ENCODE measurements around the gene PPY. TPM values are rescaled to one million over a fixed set of nuclear protein-coding genes. Genes with fewer than 3 reads are reported as not detected.

Gene PPY
- total RNA-seq, 1 experiment from 2014 or later, result not detected

DNA sequence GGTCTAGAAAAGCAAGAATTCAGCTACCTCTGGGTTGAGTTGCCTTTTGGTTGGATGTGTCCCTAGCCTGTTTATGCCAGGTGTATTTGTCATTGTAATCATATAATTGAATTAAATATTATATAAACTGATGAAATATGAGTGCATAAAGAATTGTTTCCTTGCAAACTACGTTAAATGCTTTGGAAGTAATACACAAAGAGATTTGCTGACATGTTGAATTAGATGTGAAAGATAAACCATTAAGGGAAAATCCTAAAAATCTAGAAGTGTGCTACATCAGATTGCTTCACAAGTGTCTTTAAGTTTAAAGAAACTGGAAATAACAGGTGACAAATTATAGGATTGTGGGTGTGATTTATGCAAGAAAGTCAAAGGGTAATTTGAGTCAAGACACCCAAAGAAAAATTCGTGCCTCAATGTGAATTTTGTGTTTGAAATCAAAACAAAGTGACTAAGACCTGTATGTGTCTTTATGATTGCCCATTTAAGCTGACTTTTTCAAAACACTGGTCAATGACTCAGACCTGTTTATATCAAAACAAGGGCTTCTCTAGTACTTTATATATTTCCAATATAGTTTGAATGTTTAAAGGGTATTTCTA, 16.6 kb upstream of the PPY start:
- ChIA-PET POLR2A (no interaction called here), CTCF (interaction anchor here (1.5 to 3.6 kb wide), 3 partner anchors 15 to 35 kb away, joined by 5 to 28 read pairs (median 13); no protein-coding TSS in a partner anchor)
- Mint-ChIP-seq H3K9me3 (no peaks in the 10 kb centered on the region), H3K27ac (no peak overlapping the region), H3K27me3 (ENCODE audit: low read depth) (peaks cover 19% of the 10 kb centered on the region), H3K36me3 (no peaks in the 10 kb centered on the region), H3K4me3 (no peak overlapping the region), H3K4me1 (no peaks in the 10 kb centered on the region)
- DNase-seq (ENCODE audit: low spot score) (no peak), ATAC-seq (no peak)
- no peak for TF ChIP-seq ZNF219 (CRISPR knock-in tag; IDR thresholded peaks at IDR 0.05; ENCODE audit: borderline replicate concordance)
- TF ChIP-seq, protein P1, sequence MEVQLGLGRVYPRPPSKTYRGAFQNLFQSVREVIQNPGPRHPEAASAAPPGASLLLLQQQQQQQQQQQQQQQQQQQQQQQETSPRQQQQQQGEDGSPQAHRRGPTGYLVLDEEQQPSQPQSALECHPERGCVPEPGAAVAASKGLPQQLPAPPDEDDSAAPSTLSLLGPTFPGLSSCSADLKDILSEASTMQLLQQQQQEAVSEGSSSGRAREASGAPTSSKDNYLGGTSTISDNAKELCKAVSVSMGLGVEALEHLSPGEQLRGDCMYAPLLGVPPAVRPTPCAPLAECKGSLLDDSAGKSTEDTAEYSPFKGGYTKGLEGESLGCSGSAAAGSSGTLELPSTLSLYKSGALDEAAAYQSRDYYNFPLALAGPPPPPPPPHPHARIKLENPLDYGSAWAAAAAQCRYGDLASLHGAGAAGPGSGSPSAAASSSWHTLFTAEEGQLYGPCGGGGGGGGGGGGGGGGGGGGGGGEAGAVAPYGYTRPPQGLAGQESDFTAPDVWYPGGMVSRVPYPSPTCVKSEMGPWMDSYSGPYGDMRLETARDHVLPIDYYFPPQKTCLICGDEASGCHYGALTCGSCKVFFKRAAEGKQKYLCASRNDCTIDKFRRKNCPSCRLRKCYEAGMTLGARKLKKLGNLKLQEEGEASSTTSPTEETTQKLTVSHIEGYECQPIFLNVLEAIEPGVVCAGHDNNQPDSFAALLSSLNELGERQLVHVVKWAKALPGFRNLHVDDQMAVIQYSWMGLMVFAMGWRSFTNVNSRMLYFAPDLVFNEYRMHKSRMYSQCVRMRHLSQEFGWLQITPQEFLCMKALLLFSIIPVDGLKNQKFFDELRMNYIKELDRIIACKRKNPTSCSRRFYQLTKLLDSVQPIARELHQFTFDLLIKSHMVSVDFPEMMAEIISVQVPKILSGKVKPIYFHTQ (CRISPR knock-in tag; IDR thresholded peaks at IDR 0.05), result no peak
- no peak for TF ChIP-seq TEAD4 (CRISPR knock-in tag; IDR thresholded peaks at IDR 0.05)
- TF ChIP-seq, protein P2, sequence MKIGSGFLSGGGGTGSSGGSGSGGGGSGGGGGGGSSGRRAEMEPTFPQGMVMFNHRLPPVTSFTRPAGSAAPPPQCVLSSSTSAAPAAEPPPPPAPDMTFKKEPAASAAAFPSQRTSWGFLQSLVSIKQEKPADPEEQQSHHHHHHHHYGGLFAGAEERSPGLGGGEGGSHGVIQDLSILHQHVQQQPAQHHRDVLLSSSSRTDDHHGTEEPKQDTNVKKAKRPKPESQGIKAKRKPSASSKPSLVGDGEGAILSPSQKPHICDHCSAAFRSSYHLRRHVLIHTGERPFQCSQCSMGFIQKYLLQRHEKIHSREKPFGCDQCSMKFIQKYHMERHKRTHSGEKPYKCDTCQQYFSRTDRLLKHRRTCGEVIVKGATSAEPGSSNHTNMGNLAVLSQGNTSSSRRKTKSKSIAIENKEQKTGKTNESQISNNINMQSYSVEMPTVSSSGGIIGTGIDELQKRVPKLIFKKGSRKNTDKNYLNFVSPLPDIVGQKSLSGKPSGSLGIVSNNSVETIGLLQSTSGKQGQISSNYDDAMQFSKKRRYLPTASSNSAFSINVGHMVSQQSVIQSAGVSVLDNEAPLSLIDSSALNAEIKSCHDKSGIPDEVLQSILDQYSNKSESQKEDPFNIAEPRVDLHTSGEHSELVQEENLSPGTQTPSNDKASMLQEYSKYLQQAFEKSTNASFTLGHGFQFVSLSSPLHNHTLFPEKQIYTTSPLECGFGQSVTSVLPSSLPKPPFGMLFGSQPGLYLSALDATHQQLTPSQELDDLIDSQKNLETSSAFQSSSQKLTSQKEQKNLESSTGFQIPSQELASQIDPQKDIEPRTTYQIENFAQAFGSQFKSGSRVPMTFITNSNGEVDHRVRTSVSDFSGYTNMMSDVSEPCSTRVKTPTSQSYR (CRISPR knock-in tag; IDR thresholded peaks at IDR 0.05), result no peak
- no peak for TF ChIP-seq EMX1 (CRISPR knock-in tag; IDR thresholded peaks at IDR 0.05)
- TF ChIP-seq, protein P3, sequence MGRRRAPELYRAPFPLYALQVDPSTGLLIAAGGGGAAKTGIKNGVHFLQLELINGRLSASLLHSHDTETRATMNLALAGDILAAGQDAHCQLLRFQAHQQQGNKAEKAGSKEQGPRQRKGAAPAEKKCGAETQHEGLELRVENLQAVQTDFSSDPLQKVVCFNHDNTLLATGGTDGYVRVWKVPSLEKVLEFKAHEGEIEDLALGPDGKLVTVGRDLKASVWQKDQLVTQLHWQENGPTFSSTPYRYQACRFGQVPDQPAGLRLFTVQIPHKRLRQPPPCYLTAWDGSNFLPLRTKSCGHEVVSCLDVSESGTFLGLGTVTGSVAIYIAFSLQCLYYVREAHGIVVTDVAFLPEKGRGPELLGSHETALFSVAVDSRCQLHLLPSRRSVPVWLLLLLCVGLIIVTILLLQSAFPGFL (CRISPR knock-in tag; IDR thresholded peaks at IDR 0.05; ENCODE audit: borderline replicate concordance), result no peak
- TF ChIP-seq, protein P4, sequence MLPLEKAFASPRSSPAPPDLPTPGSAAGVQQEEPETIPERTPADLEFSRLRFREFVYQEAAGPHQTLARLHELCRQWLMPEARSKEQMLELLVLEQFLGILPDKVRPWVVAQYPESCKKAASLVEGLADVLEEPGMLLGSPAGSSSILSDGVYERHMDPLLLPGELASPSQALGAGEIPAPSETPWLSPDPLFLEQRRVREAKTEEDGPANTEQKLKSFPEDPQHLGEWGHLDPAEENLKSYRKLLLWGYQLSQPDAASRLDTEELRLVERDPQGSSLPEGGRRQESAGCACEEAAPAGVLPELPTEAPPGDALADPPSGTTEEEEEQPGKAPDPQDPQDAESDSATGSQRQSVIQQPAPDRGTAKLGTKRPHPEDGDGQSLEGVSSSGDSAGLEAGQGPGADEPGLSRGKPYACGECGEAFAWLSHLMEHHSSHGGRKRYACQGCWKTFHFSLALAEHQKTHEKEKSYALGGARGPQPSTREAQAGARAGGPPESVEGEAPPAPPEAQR (CRISPR knock-in tag; IDR thresholded peaks at IDR 0.05), result no peak
- TF ChIP-seq SMAD4 (CRISPR knock-in tag; IDR thresholded peaks at IDR 0.05), result no peak
- no peak for TF ChIP-seq JUN (CRISPR knock-in tag; IDR thresholded peaks at IDR 0.05)
- TF ChIP-seq, protein P5, sequence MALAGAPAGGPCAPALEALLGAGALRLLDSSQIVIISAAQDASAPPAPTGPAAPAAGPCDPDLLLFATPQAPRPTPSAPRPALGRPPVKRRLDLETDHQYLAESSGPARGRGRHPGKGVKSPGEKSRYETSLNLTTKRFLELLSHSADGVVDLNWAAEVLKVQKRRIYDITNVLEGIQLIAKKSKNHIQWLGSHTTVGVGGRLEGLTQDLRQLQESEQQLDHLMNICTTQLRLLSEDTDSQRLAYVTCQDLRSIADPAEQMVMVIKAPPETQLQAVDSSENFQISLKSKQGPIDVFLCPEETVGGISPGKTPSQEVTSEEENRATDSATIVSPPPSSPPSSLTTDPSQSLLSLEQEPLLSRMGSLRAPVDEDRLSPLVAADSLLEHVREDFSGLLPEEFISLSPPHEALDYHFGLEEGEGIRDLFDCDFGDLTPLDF (CRISPR knock-in tag; IDR thresholded peaks at IDR 0.05), result no peak

DNA sequence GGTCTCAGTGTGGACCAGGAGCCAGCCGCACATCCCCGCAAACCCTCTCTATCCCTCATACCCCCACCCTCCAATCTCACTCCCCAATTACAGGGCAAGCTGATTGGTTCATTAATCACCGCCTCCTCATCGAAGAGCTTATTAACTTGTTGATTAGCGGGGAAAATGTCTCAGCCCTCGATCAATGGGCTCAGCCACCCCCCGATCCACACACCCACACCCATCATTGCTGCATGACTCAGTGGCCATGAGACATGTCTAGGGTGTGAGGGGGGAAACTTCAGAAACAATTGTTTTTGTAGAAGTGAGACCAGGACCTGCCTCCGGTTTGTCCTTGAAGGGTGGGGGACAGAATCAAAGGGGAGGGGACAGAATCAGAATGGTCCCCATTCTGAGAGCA, 13.9 kb upstream of the PPY start:
- Mint-ChIP-seq H3K9me3 (no peaks in the 10 kb centered on the region), H3K27me3 (ENCODE audit: low read depth) (peaks cover 40% of the 10 kb centered on the region), H3K4me1 (peaks cover 11% of the 10 kb centered on the region), H3K27ac (no peak overlapping the region), H3K36me3 (no peaks in the 10 kb centered on the region), H3K4me3 (no peak overlapping the region)
- ChIA-PET CTCF (no interaction called here), POLR2A (no interaction called here)
- DNase-seq (ENCODE audit: low spot score) (no peak), ATAC-seq (no peak)
- TF ChIP-seq, protein P6, sequence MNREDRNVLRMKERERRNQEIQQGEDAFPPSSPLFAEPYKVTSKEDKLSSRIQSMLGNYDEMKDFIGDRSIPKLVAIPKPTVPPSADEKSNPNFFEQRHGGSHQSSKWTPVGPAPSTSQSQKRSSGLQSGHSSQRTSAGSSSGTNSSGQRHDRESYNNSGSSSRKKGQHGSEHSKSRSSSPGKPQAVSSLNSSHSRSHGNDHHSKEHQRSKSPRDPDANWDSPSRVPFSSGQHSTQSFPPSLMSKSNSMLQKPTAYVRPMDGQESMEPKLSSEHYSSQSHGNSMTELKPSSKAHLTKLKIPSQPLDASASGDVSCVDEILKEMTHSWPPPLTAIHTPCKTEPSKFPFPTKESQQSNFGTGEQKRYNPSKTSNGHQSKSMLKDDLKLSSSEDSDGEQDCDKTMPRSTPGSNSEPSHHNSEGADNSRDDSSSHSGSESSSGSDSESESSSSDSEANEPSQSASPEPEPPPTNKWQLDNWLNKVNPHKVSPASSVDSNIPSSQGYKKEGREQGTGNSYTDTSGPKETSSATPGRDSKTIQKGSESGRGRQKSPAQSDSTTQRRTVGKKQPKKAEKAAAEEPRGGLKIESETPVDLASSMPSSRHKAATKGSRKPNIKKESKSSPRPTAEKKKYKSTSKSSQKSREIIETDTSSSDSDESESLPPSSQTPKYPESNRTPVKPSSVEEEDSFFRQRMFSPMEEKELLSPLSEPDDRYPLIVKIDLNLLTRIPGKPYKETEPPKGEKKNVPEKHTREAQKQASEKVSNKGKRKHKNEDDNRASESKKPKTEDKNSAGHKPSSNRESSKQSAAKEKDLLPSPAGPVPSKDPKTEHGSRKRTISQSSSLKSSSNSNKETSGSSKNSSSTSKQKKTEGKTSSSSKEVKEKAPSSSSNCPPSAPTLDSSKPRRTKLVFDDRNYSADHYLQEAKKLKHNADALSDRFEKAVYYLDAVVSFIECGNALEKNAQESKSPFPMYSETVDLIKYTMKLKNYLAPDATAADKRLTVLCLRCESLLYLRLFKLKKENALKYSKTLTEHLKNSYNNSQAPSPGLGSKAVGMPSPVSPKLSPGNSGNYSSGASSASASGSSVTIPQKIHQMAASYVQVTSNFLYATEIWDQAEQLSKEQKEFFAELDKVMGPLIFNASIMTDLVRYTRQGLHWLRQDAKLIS (CRISPR knock-in tag; IDR thresholded peaks at IDR 0.05; ENCODE audit: borderline replicate concordance), result no peak
- no peak for TF ChIP-seq ELF4 (CRISPR knock-in tag; IDR thresholded peaks at IDR 0.05; ENCODE audit: low read depth)
- TF ChIP-seq GRHL2 (CRISPR knock-in tag; IDR thresholded peaks at IDR 0.05; ENCODE audit: insufficient replicate concordance, severe bottlenecking), result no peak
- TF ChIP-seq, protein P7, sequence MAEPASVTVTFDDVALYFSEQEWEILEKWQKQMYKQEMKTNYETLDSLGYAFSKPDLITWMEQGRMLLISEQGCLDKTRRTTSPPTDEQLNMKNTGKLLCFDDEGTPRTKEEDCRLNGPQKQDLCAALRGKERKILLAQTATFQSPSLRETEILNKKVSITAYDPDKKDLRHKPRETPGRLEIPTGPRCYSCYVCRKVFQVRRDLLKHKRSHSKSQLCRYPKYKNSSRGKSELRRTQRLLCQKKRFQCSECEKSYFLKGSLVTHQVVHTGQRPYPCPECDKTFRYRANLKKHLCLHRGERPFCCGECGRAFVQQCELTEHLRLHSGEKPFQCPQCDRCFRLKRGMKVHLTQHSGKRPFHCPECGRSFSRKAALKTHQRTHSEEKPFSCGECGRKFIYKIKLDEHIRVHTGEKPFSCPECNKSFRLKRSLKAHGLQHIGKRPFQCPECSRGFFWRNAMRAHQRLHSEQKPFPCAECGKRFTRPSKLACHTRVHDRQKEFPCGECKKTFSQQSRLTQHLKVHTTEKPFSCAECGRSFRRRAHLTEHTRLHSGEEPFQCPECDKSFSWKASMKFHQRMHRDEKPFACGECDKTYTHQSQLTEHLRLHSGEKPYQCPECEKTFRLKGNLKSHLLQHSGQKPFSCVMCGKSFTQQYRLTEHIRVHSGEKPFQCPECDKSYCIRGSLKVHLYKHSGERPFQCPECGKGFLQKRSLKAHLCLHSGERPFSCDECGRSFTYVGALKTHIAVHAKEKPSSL (CRISPR knock-in tag; conservative IDR thresholded peaks at IDR 0.05), result no peak
- no peak for TF ChIP-seq NR1H2 (CRISPR knock-in tag; IDR thresholded peaks at IDR 0.05)
- TF ChIP-seq, protein P8, sequence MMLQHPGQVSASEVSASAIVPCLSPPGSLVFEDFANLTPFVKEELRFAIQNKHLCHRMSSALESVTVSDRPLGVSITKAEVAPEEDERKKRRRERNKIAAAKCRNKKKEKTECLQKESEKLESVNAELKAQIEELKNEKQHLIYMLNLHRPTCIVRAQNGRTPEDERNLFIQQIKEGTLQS (CRISPR knock-in tag; conservative IDR thresholded peaks at IDR 0.05), result no peak
- TF ChIP-seq SP1 (CRISPR knock-in tag; conservative IDR thresholded peaks at IDR 0.05), result no peak
